Activated CD8-positive, alpha-beta memory T cell treated with anti-CD3 and anti-CD28 coated beads for 36 hours (primary cell): Measurements from ENCODE around the gene PRKAG2. TPM values are rescaled to one million over a fixed set of nuclear protein-coding genes. Genes with fewer than 3 reads are reported as not detected.
"Not testable (repeated sequence)": the region's sequence is repeated elsewhere in the genome, so short reads cannot be mapped to it uniquely, and the experiment has no call there.

Source experiments
- CTCF ChIA-PET: fragments of 350-600 bp; sonication (Branson Sonifier 250); formaldehyde crosslinking; loops from one replicate; lab custom pipeline; 2021; ENCODE audit warnings: antibody characterized with exemption; lab: Charles Lee
- POLR2A ChIA-PET: fragments of 350-600 bp; sonication (Branson Sonifier 250); formaldehyde crosslinking; loops from one replicate; lab custom pipeline; 2021; ENCODE audit warnings: antibody characterized with exemption; lab: Charles Lee
- total RNA-seq, 2 experiments: library from RNA; stranded (reverse); gene quantifications; one replicate each; pipeline ENCODE4 v1.2.3, GENCODE V29; 2021

The PRKAG2 gene
- total RNA-seq = 10 to 100 TPM; 23.6 to 24.8 TPM

- ChIA-PET POLR2A (interaction anchor here (1.0 kb wide), 2 partner anchors 94 to 95 kb away, joined by 3 to 4 read pairs; no protein-coding TSS in a partner anchor), CTCF (interaction anchor here (1.3 to 2.6 kb wide), 2 partner anchors 81 to 94 kb away, joined by 4 to 9 read pairs; no protein-coding TSS in a partner anchor)
Measured at GRCh38 chr7:151876899-151877777, at the start of gene PRKAG2. Gene PRKAG2, minus strand, starts transcription at chr7:151877115. Its CDS starts 495 bp downstream, at chr7:151876620.

- CTCF ChIA-PET = no interaction called here
- POLR2A ChIA-PET = no interaction called here
Measured at GRCh38 chr7:151926336-151926712, 49.4 kb upstream of the PRKAG2 start.

DNA sequence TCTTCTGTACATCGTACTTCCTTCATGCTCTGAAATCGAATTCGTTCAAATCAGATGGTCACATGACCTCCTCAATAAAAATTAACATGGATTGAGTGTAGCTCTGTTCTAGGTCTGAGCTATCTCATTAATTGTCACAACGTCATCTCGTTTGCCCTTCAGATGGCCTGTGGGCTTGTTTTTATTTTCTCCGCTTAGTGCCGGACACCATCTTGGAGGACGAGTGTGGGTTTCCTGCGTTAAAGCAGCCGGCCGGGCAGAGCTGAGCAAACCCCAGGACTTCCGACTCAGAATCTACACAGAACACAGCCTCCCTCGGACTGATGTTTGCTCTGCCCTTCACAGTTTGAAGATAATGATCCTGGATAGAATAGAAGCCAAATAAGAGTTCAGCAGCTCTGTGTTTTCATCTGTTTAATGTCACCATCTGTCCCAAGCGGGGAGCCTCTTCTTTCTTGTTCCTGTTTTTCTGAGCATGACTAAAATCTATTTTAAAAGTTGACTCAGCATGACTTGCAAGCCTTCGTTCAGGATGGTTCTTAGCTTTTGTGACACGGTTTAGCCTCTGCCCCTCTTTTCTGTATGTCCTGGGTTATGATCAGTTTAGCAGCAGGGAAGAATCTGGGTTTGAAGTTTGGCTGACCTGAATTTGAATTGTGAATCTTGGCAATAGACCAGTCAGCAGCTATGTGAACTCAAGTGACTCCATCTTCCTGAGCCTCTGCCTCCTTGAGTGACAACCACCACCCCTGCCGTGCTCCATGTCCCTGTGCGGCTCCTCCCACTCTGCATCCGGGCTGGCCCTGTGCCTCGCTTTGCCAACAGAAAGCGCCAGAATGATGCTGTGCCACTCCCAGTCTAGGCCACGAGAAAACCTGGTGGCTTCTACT lies 48.8 kb upstream of the PRKAG2 start:
- CTCF ChIA-PET = no interaction called here
- POLR2A ChIA-PET = no interaction called here

DNA sequence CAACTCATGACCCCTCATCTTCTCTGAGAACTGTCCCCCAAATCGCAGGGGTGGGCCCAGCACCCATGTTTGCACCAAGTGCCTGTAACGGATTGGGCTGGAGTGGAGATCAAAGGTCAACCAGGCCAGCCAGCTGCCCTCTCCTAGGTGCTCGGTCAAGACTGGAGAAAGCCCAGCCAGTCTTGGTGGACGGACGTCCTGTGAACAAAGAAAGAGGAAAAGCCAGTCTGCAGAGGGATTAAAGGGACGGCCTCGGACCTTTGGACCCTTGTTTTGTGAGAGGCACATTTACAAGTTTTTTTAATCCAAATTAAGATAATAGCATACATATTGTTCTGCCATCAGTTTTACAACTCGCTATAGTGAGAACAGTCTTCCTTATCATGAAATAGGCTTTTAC lies 47.6 kb upstream of the PRKAG2 start:
- CTCF ChIA-PET = no interaction called here
- POLR2A ChIA-PET = no interaction called here

GRCh38 chr7:151924001-151924400 lies 47.1 kb upstream of the PRKAG2 start:
- POLR2A ChIA-PET = no interaction called here
- CTCF ChIA-PET = interaction anchor here (1.0 kb wide), 1 partner anchor 10 kb away, joined by 3 read pairs; no protein-coding TSS in a partner anchor

GRCh38 chr7:151923097-151923876 lies 46.4 kb upstream of the PRKAG2 start:
- POLR2A ChIA-PET = no interaction called here
- CTCF ChIA-PET = interaction anchor here (1.0 kb wide), 1 partner anchor 11 kb away, joined by 3 read pairs; no protein-coding TSS in a partner anchor

DNA sequence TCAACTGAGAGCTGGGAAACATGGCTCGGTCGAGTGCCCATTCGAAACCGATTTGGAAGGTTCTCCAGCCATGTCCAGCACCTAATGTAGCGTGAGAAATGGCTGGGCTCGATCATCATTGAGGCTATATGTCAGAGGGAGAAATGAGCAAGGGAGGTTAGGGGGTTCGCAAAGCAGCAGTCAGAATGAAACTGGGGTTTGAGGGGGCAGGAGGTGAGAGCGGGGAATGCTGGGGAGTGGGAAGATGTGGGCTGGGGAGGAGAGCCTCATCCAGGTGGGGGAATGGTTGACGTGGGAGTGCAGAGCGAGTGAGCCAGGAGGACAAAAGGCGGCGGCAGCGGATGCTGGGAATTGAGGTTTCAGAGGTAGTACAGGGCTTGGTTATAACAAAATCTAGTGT lies 44.5 kb upstream of the PRKAG2 start:
- POLR2A ChIA-PET = no interaction called here
- CTCF ChIA-PET = no interaction called here

DNA sequence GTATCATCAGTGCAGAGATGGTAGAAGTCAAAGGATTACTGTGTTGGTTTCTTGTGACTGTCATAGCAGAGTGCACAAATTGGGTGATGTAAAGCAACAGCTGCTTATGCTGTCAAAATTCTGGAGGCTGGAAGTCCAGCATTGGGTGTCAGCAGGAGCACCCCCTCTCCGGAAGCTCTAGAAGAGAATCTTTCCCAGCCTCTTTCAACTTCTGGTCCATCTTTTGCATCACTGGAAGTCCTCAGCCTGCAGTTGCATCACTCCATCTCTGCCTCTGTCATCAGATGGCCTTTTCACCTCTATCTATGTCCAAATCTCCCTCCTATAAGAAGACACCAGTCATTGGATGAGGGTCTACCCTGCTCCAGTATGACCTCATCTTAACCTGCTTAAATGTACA lies 43.6 kb upstream of the PRKAG2 start:
- POLR2A ChIA-PET = no interaction called here
- CTCF ChIA-PET = no interaction called here

DNA sequence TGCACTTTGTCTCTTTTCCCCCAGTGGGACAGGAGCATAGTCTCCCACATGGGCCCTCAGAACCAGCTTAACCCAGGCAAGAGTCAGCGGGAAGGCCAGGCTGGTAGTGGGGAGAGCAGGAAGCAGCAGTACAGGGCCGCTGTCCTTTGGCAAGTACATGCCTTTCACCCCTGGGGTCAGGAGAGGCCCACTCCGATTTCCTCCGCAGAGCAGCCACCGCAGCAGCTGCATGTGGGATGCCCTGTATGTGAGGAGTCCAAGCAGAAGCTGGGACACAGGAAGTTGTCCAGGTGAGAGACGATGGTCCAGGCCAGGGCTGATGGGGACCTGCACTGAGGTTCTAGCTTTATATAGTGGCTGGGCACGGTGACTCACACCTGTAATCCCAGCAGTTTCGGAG lies 42.7 kb upstream of the PRKAG2 start:
- ChIA-PET POLR2A (no interaction called here), CTCF (no interaction called here)

DNA sequence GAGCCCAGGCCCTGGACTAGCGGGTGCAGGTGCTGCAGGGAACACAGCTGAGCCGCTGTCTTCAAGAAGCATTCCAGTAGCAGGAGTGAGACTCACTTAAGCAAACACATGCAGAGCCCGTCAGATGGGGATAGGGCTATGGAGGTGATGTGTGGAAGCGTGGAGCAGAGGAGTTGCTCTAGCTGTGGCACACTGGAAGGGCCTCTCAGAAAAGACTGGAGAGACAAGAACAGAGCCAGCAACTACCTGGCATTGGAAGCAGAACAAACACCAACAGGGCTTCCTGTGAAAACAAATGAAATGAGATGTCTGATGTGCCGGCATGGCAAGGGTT lies 41.6 kb upstream of the PRKAG2 start:
- CTCF ChIA-PET = no interaction called here
- POLR2A ChIA-PET = no interaction called here

GRCh38 chr7:151917791-151918509 lies 41.0 kb upstream of the PRKAG2 start:
- POLR2A ChIA-PET = no interaction called here
- CTCF ChIA-PET = no interaction called here

DNA sequence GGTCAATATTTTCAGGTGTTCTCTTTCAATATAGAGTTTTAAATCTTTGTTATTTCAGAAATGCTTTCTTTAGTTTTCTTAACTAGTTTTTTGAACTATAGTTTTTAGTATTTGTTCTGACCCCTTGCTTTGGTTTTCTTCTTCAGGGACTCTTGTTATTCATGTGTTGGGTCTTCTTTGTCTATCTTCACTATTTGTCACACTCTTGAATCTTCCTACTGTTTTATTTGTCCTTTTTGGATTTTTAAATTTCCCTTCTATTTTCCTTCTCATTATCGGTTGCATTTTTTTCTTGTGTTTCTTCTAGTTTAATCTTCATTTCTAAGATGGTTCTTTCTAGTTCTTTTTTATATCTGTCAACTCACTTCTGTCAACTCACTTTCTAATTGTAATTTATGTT lies 37.1 kb upstream of the PRKAG2 start:
- CTCF ChIA-PET = no interaction called here
- POLR2A ChIA-PET = no interaction called here

DNA sequence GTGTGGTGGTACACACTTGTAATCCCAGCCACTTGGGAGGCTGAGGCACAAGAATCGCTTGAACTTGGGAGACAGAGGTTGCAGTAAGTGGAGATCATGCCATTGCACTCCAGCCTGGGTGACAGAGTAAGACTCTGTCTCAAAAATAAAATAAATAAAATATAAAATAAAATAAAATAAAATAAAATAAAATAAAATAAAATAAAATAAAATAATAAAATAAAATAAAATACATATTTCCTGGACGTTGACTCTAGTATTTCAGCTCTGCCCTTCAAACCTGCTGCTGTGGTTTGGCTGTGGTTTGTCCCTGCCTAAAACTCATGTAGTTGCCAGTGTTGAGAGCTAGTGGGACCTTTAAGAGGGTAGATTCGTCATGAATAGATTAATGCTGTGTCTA lies 33.7 kb upstream of the PRKAG2 start:
- POLR2A ChIA-PET, CTCF ChIA-PET: not testable (repeated sequence)

DNA sequence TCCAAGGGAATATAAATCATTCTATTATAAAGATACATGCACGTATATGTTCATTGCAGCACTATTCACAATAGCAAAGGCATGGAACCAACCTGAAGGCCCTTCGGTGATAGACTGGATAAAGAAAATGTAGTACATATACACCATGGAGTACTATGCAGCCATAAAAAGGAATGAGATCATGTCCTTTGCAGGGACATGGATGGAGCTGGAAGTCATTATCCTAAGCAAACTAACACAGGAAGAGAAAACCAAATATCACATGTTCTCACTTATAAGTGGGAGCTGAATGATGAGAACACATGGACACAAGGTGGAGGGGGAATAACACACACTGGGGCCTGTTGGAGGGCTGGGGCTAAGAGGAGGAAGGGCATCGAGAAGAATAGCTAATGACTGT lies 30.2 kb upstream of the PRKAG2 start:
- POLR2A ChIA-PET, CTCF ChIA-PET: not testable (repeated sequence)

DNA sequence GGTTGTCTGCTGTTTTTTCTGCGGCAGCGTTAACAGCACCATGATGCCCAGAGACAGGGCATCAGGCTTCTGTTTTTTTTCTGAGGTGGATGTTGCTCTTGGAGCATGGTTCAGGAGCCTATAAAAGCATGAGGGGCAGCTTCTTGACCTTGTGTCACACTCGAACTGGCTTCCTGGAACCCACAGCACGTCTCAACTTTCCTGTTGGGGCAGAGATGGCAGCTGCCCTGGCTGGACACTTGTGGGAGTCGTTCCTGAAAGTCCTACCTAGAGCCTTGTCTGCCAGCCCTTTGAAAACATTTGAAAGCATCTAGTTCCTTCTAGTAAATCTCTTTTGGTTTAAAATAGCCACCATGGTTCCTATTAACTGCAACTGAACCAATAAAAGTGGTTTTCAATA lies 28.9 kb upstream of the PRKAG2 start:
- ChIA-PET POLR2A (no interaction called here), CTCF (no interaction called here)

DNA sequence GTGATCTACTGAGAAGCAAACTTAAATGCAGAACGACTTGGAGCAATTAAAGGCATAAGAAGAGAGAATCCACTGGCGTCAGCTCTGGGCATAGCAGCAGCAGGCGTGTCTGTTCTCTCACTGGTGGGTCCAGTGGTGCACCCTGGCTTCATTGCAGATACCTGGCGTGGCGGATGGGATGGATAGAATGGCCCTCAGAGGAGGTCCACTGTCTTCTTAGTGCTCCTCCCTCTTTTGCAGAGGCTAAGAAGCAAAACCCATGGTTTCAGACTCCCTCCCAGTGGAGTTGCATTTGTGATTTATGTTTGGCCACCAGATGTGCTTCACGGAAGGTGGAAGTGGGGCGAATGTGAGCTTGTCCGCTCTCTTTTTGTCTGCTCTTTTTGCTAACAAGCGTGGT lies 28.4 kb upstream of the PRKAG2 start:
- CTCF ChIA-PET = no interaction called here
- POLR2A ChIA-PET = no interaction called here

- ChIA-PET POLR2A (no interaction called here), CTCF (no interaction called here)
Measured at GRCh38 chr7:151904270-151904669, 27.4 kb upstream of the PRKAG2 start.

GRCh38 chr7:151903249-151904032 lies 26.5 kb upstream of the PRKAG2 start:
- CTCF ChIA-PET = no interaction called here

More at GRCh38 chr7:151903249-151904032, 26.5 kb upstream of the PRKAG2 start:
- POLR2A ChIA-PET = no interaction called here
